ENCODE data around the gene NEDD4.
"Not testable (repeated sequence)": the region's sequence is repeated elsewhere in the genome, so short reads cannot be mapped to it uniquely, and the experiment has no call there.

DNA sequence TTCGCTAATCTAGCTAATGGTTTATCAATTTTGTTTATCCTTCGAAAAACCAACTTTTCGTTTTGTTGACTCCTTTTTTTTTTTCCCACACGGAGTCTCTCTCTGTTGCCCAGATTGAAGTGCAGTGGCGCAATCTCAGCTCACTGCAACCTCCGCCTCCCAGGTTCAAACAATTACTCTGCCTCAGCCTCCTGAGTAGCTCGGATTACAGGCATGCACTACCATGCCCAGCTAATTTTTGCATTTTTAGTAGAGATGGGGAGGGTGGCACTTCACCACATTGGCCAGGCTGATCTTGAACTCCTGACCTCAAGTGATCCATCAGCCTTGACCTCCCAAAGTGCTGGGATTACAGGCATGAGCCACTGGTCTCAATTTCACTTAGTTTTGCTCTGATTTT, 29.7 kb upstream of the NEDD4 start:
- TF ChIP-seq POLR2A, CTCF, EP300, POLR2AphosphoS5 (IDR thresholded peaks at IDR 0.05): not testable (repeated sequence)
